Hepatocyte (in vitro differentiated cells): ENCODE measurements around the gene LCE3B. TPM values are rescaled to one million over a fixed set of nuclear protein-coding genes. Genes with fewer than 3 reads are reported as not detected.

ENCODE experiments used
- DNase-seq: peaks from one replicate; pipeline ENCODE4 v3.0.0-alpha.2; 2016; ENCODE audit warnings: low spot score
- H2AFZ ChIP-seq: fragments of 200-600 bp; sonication (generic); 2 replicates; pipeline ENCODE4 v1.6.0; 2016; ENCODE audit warnings: antibody characterized with exemption, mild to moderate bottlenecking
- H3K27ac ChIP-seq: fragments of 200-600 bp; sonication (generic); 2 replicates; pipeline ENCODE4 v1.5.1; 2016; ENCODE audit warnings: mild to moderate bottlenecking
- H3K27me3 ChIP-seq: fragments of 200-600 bp; sonication (generic); 2 replicates; pipeline ENCODE4 v1.6.1; 2016
- H3K36me3 ChIP-seq: fragments of 200-600 bp; sonication (generic); replicated peaks from 2 replicates; pipeline ENCODE4 v1.5.1; 2016; ENCODE audit warnings: low read depth; ENCODE audit not compliant: insufficient read depth
- H3K4me1 ChIP-seq: fragments of 200-600 bp; sonication (generic); 2 replicates; pipeline ENCODE4 v1.5.1; 2016; ENCODE audit warnings: mild to moderate bottlenecking, moderate library complexity; ENCODE audit not compliant: insufficient read depth
- H3K4me2 ChIP-seq: fragments of 200-600 bp; sonication (generic); 2 replicates; pipeline ENCODE4 v1.6.0; 2016
- H3K4me3 ChIP-seq: fragments of 200-600 bp; sonication (generic); 2 replicates; pipeline ENCODE4 v1.5.1; 2016; ENCODE audit warnings: mild to moderate bottlenecking
- H3K79me2 ChIP-seq: fragments of 200-600 bp; sonication (generic); 2 replicates; pipeline ENCODE4 v1.6.0; 2017; ENCODE audit warnings: mild to moderate bottlenecking
- H3K9me2 ChIP-seq: fragments of 200-600 bp; sonication (generic); replicated peaks from 2 replicates; pipeline ENCODE4 v1.6.0; 2017; ENCODE audit warnings: mild to moderate bottlenecking; ENCODE audit not compliant: insufficient read depth
- H3K9me3 ChIP-seq: fragments of 200-600 bp; sonication (generic); 2 replicates; pipeline ENCODE4 v1.5.1; 2016; ENCODE audit warnings: low read depth, mild to moderate bottlenecking
- H4K20me1 ChIP-seq: fragments of 200-600 bp; sonication (generic); 2 replicates; pipeline ENCODE4 v1.6.0; 2016; ENCODE audit warnings: mild to moderate bottlenecking; ENCODE audit not compliant: insufficient read depth, poor library complexity, severe bottlenecking
- EZH2 ChIP-seq: fragments of 200-600 bp; sonication (generic); IDR thresholded peaks from 2 replicates; pipeline ENCODE4 v1.6.1; 2016; ENCODE audit warnings: antibody characterized with exemption, mild to moderate bottlenecking, borderline replicate concordance
- EZH2phosphoT487 ChIP-seq: fragments of 200-600 bp; sonication (generic); IDR thresholded peaks from one replicate; pipeline ENCODE4 v1.6.1; 2018; ENCODE audit warnings: antibody characterized with exemption, mild to moderate bottlenecking, low read depth, moderate library complexity; ENCODE audit not compliant: unreplicated experiment, severe bottlenecking
- WGBS: methylation state at CpG from one replicate; pipeline ENCODE4 v1.1.6; 2016; ENCODE audit warnings: low lambda C conversion rate; ENCODE audit errors: missing lambda C conversion rate; 5-methylcytosine and 5-hydroxymethylcytosine counted together
- polyA plus RNA-seq: library from polyadenylated mRNA; unstranded; fragments of >200 nt; fragmentation: Nextera tagmentation; extraction: Ambion mirVana; gene quantifications from 2 replicates; pipeline ENCODE4 v1.2.1, GENCODE V29; 2016
- total RNA-seq: library from RNA; depleted of rRNA; stranded (reverse); fragments of >200 nt; gene quantifications from 2 replicates; pipeline ENCODE4 v1.2.3, GENCODE V29; 2014
- TF ChIP-seq, protein P1 (sequence below): fragments of 200-600 bp; sonication (generic); IDR thresholded peaks from 2 replicates; pipeline ENCODE4 v1.5.1; 2016; ENCODE audit warnings: antibody characterized with exemption, mild to moderate bottlenecking; ENCODE audit not compliant: poor library complexity

Gene LCE3B
- total and polyA plus RNA-seq, 2 experiments from 2014 or later = not detected

DNA sequence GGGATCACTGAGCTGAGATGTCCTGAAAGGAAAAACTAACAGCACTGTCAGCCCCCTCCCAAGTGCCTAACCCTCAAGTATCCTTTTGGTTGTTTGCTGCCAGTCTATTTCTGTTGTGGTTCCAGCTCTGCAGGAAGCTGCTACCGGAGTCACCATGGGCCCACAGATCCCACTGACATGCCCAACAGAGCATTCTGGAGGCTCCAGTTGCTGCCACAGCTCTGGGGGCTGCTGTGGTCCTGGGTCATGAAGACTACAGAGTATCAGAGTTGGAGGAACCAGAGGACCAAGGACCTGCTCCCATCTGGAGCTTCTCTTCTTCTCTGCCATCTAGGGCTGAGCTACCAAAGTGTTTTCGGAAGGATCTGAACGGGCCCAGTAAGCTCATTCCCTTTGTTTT, 8.4 kb downstream of the LCE3B start:
- no peaks in the 10 kb centered on the region for H4K20me1 ChIP-seq

GRCh38 chr1:152622803-152623202, 9.2 kb downstream of the LCE3B start, which contains the start of gene LCE3A:
TSS of gene LCE3A (minus strand) at chr1:152623103. CDS start at chr1:152623103, 0 bp downstream.
- Histone ChIP-seq H3K9me2 (no peaks in the 10 kb centered on the region), H2AFZ (no peak within 1 kb of the TSS), H3K4me3 (no peak within 1 kb of the TSS), H3K27me3 (no peaks in the 10 kb centered on the region), H3K9me3 (no peaks in the 10 kb centered on the region), H3K27ac (no peak within 1 kb of the TSS), H3K4me2 (no peak within 1 kb of the TSS), H3K36me3 (no peaks in the 10 kb centered on the region), H3K79me2 (no peaks in the 10 kb centered on the region), H3K4me1 (no peaks in the 10 kb centered on the region), H4K20me1 (no peaks in the 10 kb centered on the region)
- TF ChIP-seq EZH2phosphoT487 = no peak
- TF ChIP-seq, protein P1, sequence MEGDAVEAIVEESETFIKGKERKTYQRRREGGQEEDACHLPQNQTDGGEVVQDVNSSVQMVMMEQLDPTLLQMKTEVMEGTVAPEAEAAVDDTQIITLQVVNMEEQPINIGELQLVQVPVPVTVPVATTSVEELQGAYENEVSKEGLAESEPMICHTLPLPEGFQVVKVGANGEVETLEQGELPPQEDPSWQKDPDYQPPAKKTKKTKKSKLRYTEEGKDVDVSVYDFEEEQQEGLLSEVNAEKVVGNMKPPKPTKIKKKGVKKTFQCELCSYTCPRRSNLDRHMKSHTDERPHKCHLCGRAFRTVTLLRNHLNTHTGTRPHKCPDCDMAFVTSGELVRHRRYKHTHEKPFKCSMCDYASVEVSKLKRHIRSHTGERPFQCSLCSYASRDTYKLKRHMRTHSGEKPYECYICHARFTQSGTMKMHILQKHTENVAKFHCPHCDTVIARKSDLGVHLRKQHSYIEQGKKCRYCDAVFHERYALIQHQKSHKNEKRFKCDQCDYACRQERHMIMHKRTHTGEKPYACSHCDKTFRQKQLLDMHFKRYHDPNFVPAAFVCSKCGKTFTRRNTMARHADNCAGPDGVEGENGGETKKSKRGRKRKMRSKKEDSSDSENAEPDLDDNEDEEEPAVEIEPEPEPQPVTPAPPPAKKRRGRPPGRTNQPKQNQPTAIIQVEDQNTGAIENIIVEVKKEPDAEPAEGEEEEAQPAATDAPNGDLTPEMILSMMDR = no peak
- no peak for TF ChIP-seq EZH2
- 72% methylated on average over 10 of the region's 10 CpGs for WGBS
- DNase-seq = no peak

More for the DNA sequence above, 8.4 kb downstream of the LCE3B start:
- Histone ChIP-seq H2AFZ (no peak overlapping the region), H3K79me2 (no peaks in the 10 kb centered on the region), H3K36me3 (no peaks in the 10 kb centered on the region), H3K27me3 (no peaks in the 10 kb centered on the region), H3K9me3 (no peaks in the 10 kb centered on the region), H3K4me3 (no peak overlapping the region), H3K27ac (no peak overlapping the region), H3K4me1 (no peaks in the 10 kb centered on the region), H3K9me2 (no peaks in the 10 kb centered on the region), H3K4me2 (no peak overlapping the region)
- WGBS = 77% methylated on average over 3 of the region's 3 CpGs
- DNase-seq = no peak
- TF ChIP-seq, protein P1 = no peak
- TF ChIP-seq EZH2phosphoT487 (no peak), EZH2 (no peak)

- 82% methylated on average over 21 of the region's 29 CpGs for WGBS
- no peak for DNase-seq
- H2AFZ ChIP-seq = no peak overlapping the region
- TF ChIP-seq EZH2phosphoT487 = no peak
- TF ChIP-seq, protein P1 = no peak
- no peak for TF ChIP-seq EZH2
- no peak overlapping the region for H3K27ac ChIP-seq
- H4K20me1 ChIP-seq = no peaks in the 10 kb centered on the region
- H3K4me3 ChIP-seq = no peak overlapping the region
- no peak overlapping the region for H3K4me2 ChIP-seq
- H3K9me2 ChIP-seq = no peaks in the 10 kb centered on the region
- no peaks in the 10 kb centered on the region for H3K27me3 ChIP-seq
- H3K9me3 ChIP-seq = no peaks in the 10 kb centered on the region
- no peaks in the 10 kb centered on the region for H3K36me3 ChIP-seq
- H3K79me2 ChIP-seq = no peaks in the 10 kb centered on the region
- no peaks in the 10 kb centered on the region for H3K4me1 ChIP-seq
Measured at GRCh38 chr1:152623203-152623844, 9.7 kb downstream of the LCE3B start.
